IPS-11a (cell line): Measurements from ENCODE around the gene PIAS3.
"Not testable (repeated sequence)": the region's sequence is repeated elsewhere in the genome, so short reads cannot be mapped to it uniquely, and the experiment has no call there.

ENCODE experiments used
- H3K4me3 ChIP-seq: one replicate; pipeline ENCODE4 v1.5.1; 2013; ENCODE audit warnings: low read depth, low read length, control low read depth

PIAS3 gene

GRCh38 chr1:145877923-145878486 is 19.1 kb upstream of the PIAS3 start:
- no peak overlapping the region for H3K4me3 ChIP-seq

GRCh38 chr1:145874646-145875045 is 15.8 kb upstream of the PIAS3 start:
- H3K4me3 ChIP-seq: no peak overlapping the region

- H3K4me3 ChIP-seq: peak overlapping the region; percentile 31
Measured at GRCh38 chr1:145871994-145872924, 13.4 kb upstream of the PIAS3 start.

GRCh38 chr1:145868232-145868631 is 9.4 kb upstream of the PIAS3 start:
- no peak overlapping the region for H3K4me3 ChIP-seq

- no peak overlapping the region for H3K4me3 ChIP-seq
Measured at GRCh38 chr1:145863282-145864018, 4.6 kb upstream of the PIAS3 start.

- H3K4me3 ChIP-seq: peak overlapping the region; percentile 89
Measured at GRCh38 chr1:145859491-145860023, 676 bp upstream of the PIAS3 start.

- H3K4me3 ChIP-seq: peak overlapping the region; percentile 89
Measured at GRCh38 chr1:145858238-145858900, 512 bp downstream of the PIAS3 start.

GRCh38 chr1:145857170-145857569 is 1.7 kb downstream of the PIAS3 start:
- no peak overlapping the region for H3K4me3 ChIP-seq

- no peak overlapping the region for H3K4me3 ChIP-seq
Measured at GRCh38 chr1:145855426-145855948, 3.4 kb downstream of the PIAS3 start.

GRCh38 chr1:145849356-145850160 is 9.3 kb downstream of the PIAS3 start:
- no peak overlapping the region for H3K4me3 ChIP-seq

GRCh38 chr1:145847827-145848226 is 11.1 kb downstream of the PIAS3 start:
- H3K4me3 ChIP-seq: no peak overlapping the region

GRCh38 chr1:145846201-145846612 is 12.7 kb downstream of the PIAS3 start:
- peak overlapping the region; percentile 47 for H3K4me3 ChIP-seq

- peak within 1 kb of the TSS; percentile 47 for H3K4me3 ChIP-seq
Measured at GRCh38 chr1:145845514-145846161, 13.2 kb downstream of the PIAS3 start, which contains the start of gene NUDT17. NUDT17 (plus strand) TSS chr1:145845630; CDS start chr1:145845641, 11 bp downstream.

GRCh38 chr1:145845144-145845513 is 13.8 kb downstream of the PIAS3 start:
- H3K4me3 ChIP-seq: peak overlapping the region; percentile 47

- H3K4me3 ChIP-seq: no peak overlapping the region
Measured at GRCh38 chr1:145843031-145843430, 15.8 kb downstream of the PIAS3 start.

- H3K4me3 ChIP-seq: no peak overlapping the region
Measured at GRCh38 chr1:145837656-145838055, 21.2 kb downstream of the PIAS3 start.

- H3K4me3 ChIP-seq: not testable (repeated sequence)
Measured at GRCh38 chr1:145830810-145831209, 28.1 kb downstream of the PIAS3 start.

- no peak overlapping the region for H3K4me3 ChIP-seq
Measured at GRCh38 chr1:145828367-145829026, 30.4 kb downstream of the PIAS3 start.

- no peak overlapping the region for H3K4me3 ChIP-seq
Measured at GRCh38 chr1:145827966-145828365, 30.9 kb downstream of the PIAS3 start.
